Measurements from ENCODE around the gene ITLN2.

- TF ChIP-seq, protein P1, sequence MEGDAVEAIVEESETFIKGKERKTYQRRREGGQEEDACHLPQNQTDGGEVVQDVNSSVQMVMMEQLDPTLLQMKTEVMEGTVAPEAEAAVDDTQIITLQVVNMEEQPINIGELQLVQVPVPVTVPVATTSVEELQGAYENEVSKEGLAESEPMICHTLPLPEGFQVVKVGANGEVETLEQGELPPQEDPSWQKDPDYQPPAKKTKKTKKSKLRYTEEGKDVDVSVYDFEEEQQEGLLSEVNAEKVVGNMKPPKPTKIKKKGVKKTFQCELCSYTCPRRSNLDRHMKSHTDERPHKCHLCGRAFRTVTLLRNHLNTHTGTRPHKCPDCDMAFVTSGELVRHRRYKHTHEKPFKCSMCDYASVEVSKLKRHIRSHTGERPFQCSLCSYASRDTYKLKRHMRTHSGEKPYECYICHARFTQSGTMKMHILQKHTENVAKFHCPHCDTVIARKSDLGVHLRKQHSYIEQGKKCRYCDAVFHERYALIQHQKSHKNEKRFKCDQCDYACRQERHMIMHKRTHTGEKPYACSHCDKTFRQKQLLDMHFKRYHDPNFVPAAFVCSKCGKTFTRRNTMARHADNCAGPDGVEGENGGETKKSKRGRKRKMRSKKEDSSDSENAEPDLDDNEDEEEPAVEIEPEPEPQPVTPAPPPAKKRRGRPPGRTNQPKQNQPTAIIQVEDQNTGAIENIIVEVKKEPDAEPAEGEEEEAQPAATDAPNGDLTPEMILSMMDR (IDR thresholded peaks at IDR 0.05) = no peak
- TF ChIP-seq POLR2AphosphoS5 (IDR thresholded peaks at IDR 0.05) = no peak
- no peak for TF ChIP-seq POLR2A (IDR thresholded peaks at IDR 0.05)
These were observed 18.3 kb upstream of the ITLN2 start for GRCh38 chr1:160972939-160973338.
